ENCODE measurements around the gene PHC3.

PHC3 gene

DNA sequence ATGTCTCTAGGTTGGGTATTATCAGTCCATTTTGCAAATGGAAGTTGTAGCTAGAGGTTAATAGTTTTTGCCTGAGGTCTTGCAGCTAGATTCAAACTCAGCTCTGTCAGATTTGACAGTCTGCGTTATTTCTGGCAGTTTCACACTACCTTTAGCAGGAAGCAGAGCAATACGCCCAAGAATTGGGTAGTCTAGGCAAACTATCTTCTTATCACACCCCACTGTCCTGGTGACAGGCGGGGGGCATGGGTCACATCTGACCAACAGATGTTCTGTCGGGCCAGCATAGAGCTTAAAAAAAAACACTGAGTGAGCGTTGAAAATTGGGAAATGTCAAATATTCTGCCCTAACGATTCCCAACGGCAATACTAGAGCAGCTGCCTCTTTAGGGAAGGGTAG lies 138.0 kb downstream of the PHC3 start:
- DNase-seq (ENCODE audit: low spot score): no peak

DNA sequence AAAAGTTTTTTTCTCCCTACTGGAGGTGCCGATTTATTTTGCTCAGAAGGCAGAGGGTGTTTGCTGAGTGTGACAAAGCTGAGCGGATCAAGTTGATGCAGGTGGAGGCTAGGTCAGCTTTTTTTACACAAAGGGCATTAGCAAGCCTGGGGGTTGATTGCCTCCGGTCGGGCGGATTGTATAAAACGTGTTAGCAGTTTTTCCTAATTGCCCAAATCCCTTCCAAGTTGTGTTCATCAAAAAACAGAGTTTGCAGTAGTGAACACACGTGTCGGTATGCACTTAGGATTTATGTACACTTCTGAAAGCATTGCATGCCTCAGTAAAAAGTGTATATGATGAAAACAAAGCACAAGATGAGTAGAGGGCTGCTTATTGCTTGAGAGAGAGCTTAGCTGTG lies 141.1 kb downstream of the PHC3 start:
- no peak for DNase-seq (ENCODE audit: low spot score)

DNA sequence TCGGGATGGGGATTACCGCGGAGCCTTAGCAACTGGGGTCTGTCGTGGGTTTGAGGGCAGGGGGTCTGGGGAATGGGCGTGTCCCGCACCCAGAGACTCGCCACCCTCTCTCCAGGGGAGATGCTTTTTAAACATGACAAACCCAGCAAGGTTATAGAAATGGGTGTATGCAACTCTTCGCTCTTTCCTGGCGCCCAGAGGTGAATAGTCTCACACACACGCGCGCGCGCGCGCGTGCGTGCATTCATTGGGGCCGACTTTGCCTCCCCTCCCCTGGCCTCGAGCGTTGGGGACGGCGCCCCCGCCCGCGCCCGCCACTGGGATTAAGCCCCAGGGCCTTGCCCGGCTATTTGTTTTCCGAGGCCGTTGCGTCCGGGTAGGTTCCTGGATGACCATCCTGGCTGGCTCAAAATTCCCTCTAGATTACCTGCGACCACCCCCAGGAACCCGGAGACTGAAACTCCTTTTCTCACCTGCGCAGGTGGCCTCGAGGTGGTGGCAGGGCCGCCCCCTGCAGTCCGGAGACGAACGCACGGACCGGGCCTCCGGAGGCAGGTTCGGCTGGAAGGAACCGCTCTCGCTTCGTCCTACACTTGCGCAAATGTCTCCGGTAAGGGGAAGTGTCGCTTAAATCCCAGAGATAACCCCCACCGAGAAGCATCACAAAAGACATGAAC lies 143.0 kb downstream of the PHC3 start:
- no peak for DNase-seq (ENCODE audit: low spot score)
